ENCODE results near the gene CREB5. TPM values are rescaled to one million over a fixed set of nuclear protein-coding genes. Genes with fewer than 3 reads are reported as not detected.
A peak's percentile ranks its signal among the peaks of the same experiment; 100 is the strongest.

The CREB5 gene
- total RNA-seq, 1 experiment from 2014 or later, result 40.5 TPM

DNA sequence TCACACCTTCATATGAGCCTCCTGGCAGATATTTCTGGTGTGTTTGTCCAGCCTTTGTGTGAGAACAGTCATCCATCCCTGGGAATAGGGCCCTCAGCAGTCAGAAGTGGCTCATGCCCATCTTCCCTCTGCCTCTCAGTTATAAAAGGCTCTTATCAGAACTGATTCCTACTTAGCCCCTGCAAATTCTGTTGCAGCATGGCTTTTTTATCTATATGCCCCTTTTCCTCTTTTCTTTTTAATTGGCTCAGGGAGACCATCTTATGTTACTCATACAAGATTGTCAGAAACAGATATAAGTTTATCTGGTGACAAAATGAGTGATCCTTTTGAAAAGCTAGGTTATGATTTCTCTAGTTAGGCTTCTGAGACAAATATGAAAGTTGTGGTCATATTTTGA lies 194.1 kb downstream of the CREB5 start:
- POLR2A ChIA-PET, result interaction anchor here (0.8 kb wide), 1 partner anchor 90 kb away, joined by 3 read pairs; no protein-coding TSS in a partner anchor
- BruUV-seq (replicated peaks), result no TSS peak
- CTCF ChIA-PET, result interaction anchor here (0.7 kb wide), 1 partner anchor 1614 kb away, joined by 3 read pairs; no protein-coding TSS in a partner anchor

GRCh38 chr7:28607855-28608193 lies 195.5 kb downstream of the CREB5 start:
- H3K9me3 Mint-ChIP-seq (ENCODE audit: unreplicated experiment), result no peaks in the 10 kb centered on the region
- H3K4me3 Mint-ChIP-seq (ENCODE audit: unreplicated experiment), result no peak overlapping the region
- H3K4me1 Mint-ChIP-seq (ENCODE audit: insufficient read depth, unreplicated experiment), result peaks cover 18% of the 10 kb centered on the region
- H3K27me3 Mint-ChIP-seq (ENCODE audit: insufficient read depth, unreplicated experiment), result no peaks in the 10 kb centered on the region
- ChIA-PET CTCF (no interaction called here), POLR2A (interaction anchor here (0.7 kb wide), 1 partner anchor 80 kb away, joined by 3 read pairs; no protein-coding TSS in a partner anchor)
- TF ChIP-seq, protein P1, sequence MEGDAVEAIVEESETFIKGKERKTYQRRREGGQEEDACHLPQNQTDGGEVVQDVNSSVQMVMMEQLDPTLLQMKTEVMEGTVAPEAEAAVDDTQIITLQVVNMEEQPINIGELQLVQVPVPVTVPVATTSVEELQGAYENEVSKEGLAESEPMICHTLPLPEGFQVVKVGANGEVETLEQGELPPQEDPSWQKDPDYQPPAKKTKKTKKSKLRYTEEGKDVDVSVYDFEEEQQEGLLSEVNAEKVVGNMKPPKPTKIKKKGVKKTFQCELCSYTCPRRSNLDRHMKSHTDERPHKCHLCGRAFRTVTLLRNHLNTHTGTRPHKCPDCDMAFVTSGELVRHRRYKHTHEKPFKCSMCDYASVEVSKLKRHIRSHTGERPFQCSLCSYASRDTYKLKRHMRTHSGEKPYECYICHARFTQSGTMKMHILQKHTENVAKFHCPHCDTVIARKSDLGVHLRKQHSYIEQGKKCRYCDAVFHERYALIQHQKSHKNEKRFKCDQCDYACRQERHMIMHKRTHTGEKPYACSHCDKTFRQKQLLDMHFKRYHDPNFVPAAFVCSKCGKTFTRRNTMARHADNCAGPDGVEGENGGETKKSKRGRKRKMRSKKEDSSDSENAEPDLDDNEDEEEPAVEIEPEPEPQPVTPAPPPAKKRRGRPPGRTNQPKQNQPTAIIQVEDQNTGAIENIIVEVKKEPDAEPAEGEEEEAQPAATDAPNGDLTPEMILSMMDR (IDR thresholded peaks at IDR 0.05; ENCODE audit: unreplicated experiment), result no peak
- DNase-seq (ENCODE audit: unreplicated experiment), result no peak
- intact Hi-C loops (cut with micrococcal nuclease), result no loop called here
- H3K27ac Mint-ChIP-seq (ENCODE audit: low read depth, unreplicated experiment), result no peak overlapping the region
- no peaks in the 10 kb centered on the region for H3K36me3 Mint-ChIP-seq (ENCODE audit: insufficient read depth, unreplicated experiment)
- BruUV-seq (replicated peaks), result no TSS peak

More for the DNA sequence above, 194.1 kb downstream of the CREB5 start:
- intact Hi-C loops (cut with micrococcal nuclease), result no loop called here
- no peaks in the 10 kb centered on the region for H3K9me3 Mint-ChIP-seq (ENCODE audit: unreplicated experiment)
- H3K36me3 Mint-ChIP-seq (ENCODE audit: insufficient read depth, unreplicated experiment), result no peaks in the 10 kb centered on the region
- no peak overlapping the region for H3K4me3 Mint-ChIP-seq (ENCODE audit: unreplicated experiment)
- H3K27ac Mint-ChIP-seq (ENCODE audit: low read depth, unreplicated experiment), result no peak overlapping the region
- no peak for DNase-seq (ENCODE audit: unreplicated experiment)
- TF ChIP-seq, protein P1 (IDR thresholded peaks at IDR 0.05; ENCODE audit: unreplicated experiment), result no peak
- no peaks in the 10 kb centered on the region for H3K27me3 Mint-ChIP-seq (ENCODE audit: insufficient read depth, unreplicated experiment)
- H3K4me1 Mint-ChIP-seq (ENCODE audit: insufficient read depth, unreplicated experiment), result peaks cover 7% of the 10 kb centered on the region

DNA sequence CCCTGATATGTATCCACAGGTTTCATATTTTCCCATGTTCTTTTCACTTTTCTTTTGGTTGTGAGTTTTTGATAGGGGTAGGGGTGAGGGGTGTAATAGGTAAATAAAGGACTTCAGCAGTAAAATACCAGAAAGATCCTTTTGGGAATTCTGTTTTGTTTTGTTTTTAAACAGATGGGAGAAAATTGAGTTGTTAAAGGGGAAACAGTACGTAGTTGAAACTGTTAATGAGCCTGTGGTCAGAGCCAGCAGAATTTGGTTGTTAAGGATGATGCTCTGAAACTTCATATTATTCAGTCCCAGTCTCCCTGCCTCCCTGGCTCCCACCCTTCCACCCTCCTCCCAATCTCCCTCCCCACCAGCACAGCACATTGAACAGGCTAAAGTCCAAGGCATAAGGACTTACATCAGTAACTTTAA lies 195.9 kb downstream of the CREB5 start:
- TF ChIP-seq, protein P1 (IDR thresholded peaks at IDR 0.05; ENCODE audit: unreplicated experiment), result no peak
- ChIA-PET CTCF (interaction anchor here (4.1 kb wide), 1 partner anchor 219 kb away, joined by 16 read pairs; no protein-coding TSS in a partner anchor), POLR2A (interaction anchor here (0.7 kb wide), 1 partner anchor 79 kb away, joined by 3 read pairs; no protein-coding TSS in a partner anchor)
- H3K27ac Mint-ChIP-seq (ENCODE audit: low read depth, unreplicated experiment), result no peak overlapping the region
- no peaks in the 10 kb centered on the region for H3K9me3 Mint-ChIP-seq (ENCODE audit: unreplicated experiment)
- H3K27me3 Mint-ChIP-seq (ENCODE audit: insufficient read depth, unreplicated experiment), result no peaks in the 10 kb centered on the region
- H3K4me3 Mint-ChIP-seq (ENCODE audit: unreplicated experiment), result no peak overlapping the region
- BruUV-seq (replicated peaks), result no TSS peak
- H3K36me3 Mint-ChIP-seq (ENCODE audit: insufficient read depth, unreplicated experiment), result no peaks in the 10 kb centered on the region
- peaks cover 18% of the 10 kb centered on the region for H3K4me1 Mint-ChIP-seq (ENCODE audit: insufficient read depth, unreplicated experiment)
- intact Hi-C loops (cut with micrococcal nuclease), result no loop called here
- no peak for DNase-seq (ENCODE audit: unreplicated experiment)

GRCh38 chr7:28608731-28609130 lies 196.4 kb downstream of the CREB5 start:
- Mint-ChIP-seq H3K36me3 (ENCODE audit: insufficient read depth, unreplicated experiment) (no peaks in the 10 kb centered on the region), H3K27ac (ENCODE audit: low read depth, unreplicated experiment) (no peak overlapping the region), H3K4me3 (ENCODE audit: unreplicated experiment) (no peak overlapping the region), H3K4me1 (ENCODE audit: insufficient read depth, unreplicated experiment) (peaks cover 18% of the 10 kb centered on the region), H3K9me3 (ENCODE audit: unreplicated experiment) (no peaks in the 10 kb centered on the region), H3K27me3 (ENCODE audit: insufficient read depth, unreplicated experiment) (no peaks in the 10 kb centered on the region)
- POLR2A ChIA-PET, result no interaction called here
- TF ChIP-seq, protein P1 (IDR thresholded peaks at IDR 0.05; ENCODE audit: unreplicated experiment), result no peak
- CTCF ChIA-PET, result interaction anchor here (3.1 to 4.1 kb wide), 2 partner anchors 220 to 310 kb away, joined by 14 to 16 read pairs; no protein-coding TSS in a partner anchor
- intact Hi-C loops (cut with micrococcal nuclease), result no loop called here
- no TSS peak for BruUV-seq (replicated peaks)
- peak; percentile 38 for DNase-seq (ENCODE audit: unreplicated experiment)
